22Rv1 (cell line): ENCODE data around the gene DNER.

ENCODE experiments used
- CTCF ChIP-seq: fragments of 450-650 bp; IDR thresholded peaks from 2 replicates; pipeline ENCODE4 v1.5.1; 2017; ENCODE audit warnings: mild to moderate bottlenecking
- ZFX ChIP-seq: fragments of 450-650 bp; IDR thresholded peaks from 2 replicates; pipeline ENCODE4 v1.6.1; 2017; ENCODE audit warnings: antibody characterized with exemption, borderline replicate concordance

- TF ChIP-seq CTCF = no peak
- TF ChIP-seq ZFX = no peak
Measured at GRCh38 chr2:229616433-229616832, 97.9 kb downstream of the DNER start.
